ENCODE data around the gene PRKAR2B.

DNA sequence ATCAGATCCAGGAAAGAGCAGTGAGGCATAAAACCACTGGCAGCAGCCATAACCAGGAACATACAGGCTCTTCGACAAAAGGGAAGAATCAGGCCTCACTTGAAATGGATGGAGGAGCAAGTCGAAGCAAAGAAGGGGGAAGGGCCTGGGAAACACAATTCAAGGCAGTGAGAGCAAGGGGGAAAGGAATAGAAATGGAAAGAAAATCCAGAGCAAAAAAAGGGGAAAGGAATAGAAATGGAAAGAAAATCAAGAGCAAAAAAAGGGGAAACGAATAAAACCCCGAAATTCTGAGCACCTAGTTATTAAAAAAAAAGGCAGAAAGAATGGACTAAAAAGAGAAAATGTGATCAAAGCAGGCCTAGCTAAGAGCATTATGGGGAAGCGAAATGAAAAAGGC lies 24.1 kb upstream of the PRKAR2B start:
- TF ChIP-seq, protein P1, sequence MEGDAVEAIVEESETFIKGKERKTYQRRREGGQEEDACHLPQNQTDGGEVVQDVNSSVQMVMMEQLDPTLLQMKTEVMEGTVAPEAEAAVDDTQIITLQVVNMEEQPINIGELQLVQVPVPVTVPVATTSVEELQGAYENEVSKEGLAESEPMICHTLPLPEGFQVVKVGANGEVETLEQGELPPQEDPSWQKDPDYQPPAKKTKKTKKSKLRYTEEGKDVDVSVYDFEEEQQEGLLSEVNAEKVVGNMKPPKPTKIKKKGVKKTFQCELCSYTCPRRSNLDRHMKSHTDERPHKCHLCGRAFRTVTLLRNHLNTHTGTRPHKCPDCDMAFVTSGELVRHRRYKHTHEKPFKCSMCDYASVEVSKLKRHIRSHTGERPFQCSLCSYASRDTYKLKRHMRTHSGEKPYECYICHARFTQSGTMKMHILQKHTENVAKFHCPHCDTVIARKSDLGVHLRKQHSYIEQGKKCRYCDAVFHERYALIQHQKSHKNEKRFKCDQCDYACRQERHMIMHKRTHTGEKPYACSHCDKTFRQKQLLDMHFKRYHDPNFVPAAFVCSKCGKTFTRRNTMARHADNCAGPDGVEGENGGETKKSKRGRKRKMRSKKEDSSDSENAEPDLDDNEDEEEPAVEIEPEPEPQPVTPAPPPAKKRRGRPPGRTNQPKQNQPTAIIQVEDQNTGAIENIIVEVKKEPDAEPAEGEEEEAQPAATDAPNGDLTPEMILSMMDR (IDR thresholded peaks at IDR 0.05 in 8 of 11, conservative IDR thresholded peaks at IDR 0.05 in 3 of 11), result no peak
- no peak for TF ChIP-seq POLR2A (IDR thresholded peaks at IDR 0.05)
- no peak for TF ChIP-seq POLR2AphosphoS5 (IDR thresholded peaks at IDR 0.05)

All from spleen (tissue), 7 donors.